Stimulated activated naive CD4-positive, alpha-beta T cell (primary cell): Measurements from ENCODE around the gene TPM3.
"Not testable (repeated sequence)": the region's sequence is repeated elsewhere in the genome, so short reads cannot be mapped to it uniquely, and the experiment has no call there.

Source experiments
- DNase-seq, 6 experiments: peaks; one replicate each; lab custom pipeline; 2025; lab: John Stamatoyannopoulos, UW

TPM3 gene

GRCh38 chr1:154166207-154166606 lies 25.7 kb downstream of the TPM3 start:
- no peak for DNase-seq

- no peak for DNase-seq
Observed at GRCh38 chr1:154159554-154159953, 32.3 kb downstream of the TPM3 start.

GRCh38 chr1:154158307-154159125 lies 33.4 kb downstream of the TPM3 start:
- no peak for DNase-seq

- peak; percentile 32 to 88 (median 74) for DNase-seq
Observed at GRCh38 chr1:154157520-154158306, 34.2 kb downstream of the TPM3 start.

- DNase-seq: peak in 1 of 6 experiments; percentile 11
Observed at GRCh38 chr1:154155251-154155650, 36.6 kb downstream of the TPM3 start.

- no peak for DNase-seq
Observed at GRCh38 chr1:154154534-154155191, 37.2 kb downstream of the TPM3 start, which contains the start of gene NUP210L. Gene NUP210L, minus strand, starts transcription at chr1:154155073.

- no peak for DNase-seq
Observed at GRCh38 chr1:154154053-154154452, 37.8 kb downstream of the TPM3 start.

- no peak for DNase-seq
Observed at GRCh38 chr1:154151311-154151710, 40.6 kb downstream of the TPM3 start.

GRCh38 chr1:154148807-154149206 lies 43.1 kb downstream of the TPM3 start:
- no peak for DNase-seq

- not testable (repeated sequence) for DNase-seq
Observed at GRCh38 chr1:154147505-154147904, 44.4 kb downstream of the TPM3 start.

GRCh38 chr1:154145986-154146385 lies 45.9 kb downstream of the TPM3 start:
- DNase-seq: no peak

GRCh38 chr1:154142358-154142757 lies 49.5 kb downstream of the TPM3 start:
- DNase-seq: no peak

- no peak for DNase-seq
Observed at GRCh38 chr1:154141240-154141639, 50.7 kb downstream of the TPM3 start.

GRCh38 chr1:154137888-154138287 lies 54.0 kb downstream of the TPM3 start:
- DNase-seq: no peak

- DNase-seq: no peak
Observed at GRCh38 chr1:154133256-154133655, 58.6 kb downstream of the TPM3 start.

- no peak for DNase-seq
Observed at GRCh38 chr1:154129391-154129970, 62.4 kb downstream of the TPM3 start.

- DNase-seq: not testable (repeated sequence)
Observed at GRCh38 chr1:154123205-154123604, 68.7 kb downstream of the TPM3 start.

GRCh38 chr1:154117642-154118041 lies 74.3 kb downstream of the TPM3 start:
- no peak for DNase-seq

- DNase-seq: no peak
Observed at GRCh38 chr1:154115180-154115579, 76.7 kb downstream of the TPM3 start.
